ENCODE data around the gene NOS1AP. TPM values are rescaled to one million over a fixed set of nuclear protein-coding genes. Genes with fewer than 3 reads are reported as not detected.
"Not testable (repeated sequence)": the region's sequence is repeated elsewhere in the genome, so short reads cannot be mapped to it uniquely, and the experiment has no call there.

The NOS1AP gene
- total RNA-seq, 1 donor, result 0.18 TPM

DNA sequence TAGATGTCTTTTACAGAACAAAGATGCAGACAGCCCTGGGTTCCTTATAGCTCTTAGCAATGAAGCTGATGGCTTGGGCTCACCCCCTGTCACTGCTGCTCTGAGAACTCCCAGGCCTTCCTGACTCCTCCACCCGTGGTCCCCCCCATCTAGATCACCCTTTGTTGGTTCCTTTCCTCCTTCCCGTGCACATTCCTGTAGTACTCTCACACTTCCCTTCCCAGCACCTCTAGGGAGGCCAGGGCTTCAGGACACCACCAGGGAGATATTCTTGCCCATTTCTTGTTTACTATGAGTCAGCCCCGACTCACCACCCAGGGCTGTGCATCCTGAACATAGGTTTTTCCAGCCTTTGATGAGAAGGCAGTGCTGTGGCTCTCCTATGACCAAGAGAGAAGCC, 14.4 kb upstream of the NOS1AP start:
- H3K4me3 ChIP-seq (ENCODE audit: low read depth, low read length), result no peak overlapping the region
- TF ChIP-seq CTCF (IDR thresholded peaks at IDR 0.05; ENCODE audit: insufficient read depth, low read length), result no peak
- DNase-seq (ENCODE audit: low read depth), result peak; percentile 73

DNA sequence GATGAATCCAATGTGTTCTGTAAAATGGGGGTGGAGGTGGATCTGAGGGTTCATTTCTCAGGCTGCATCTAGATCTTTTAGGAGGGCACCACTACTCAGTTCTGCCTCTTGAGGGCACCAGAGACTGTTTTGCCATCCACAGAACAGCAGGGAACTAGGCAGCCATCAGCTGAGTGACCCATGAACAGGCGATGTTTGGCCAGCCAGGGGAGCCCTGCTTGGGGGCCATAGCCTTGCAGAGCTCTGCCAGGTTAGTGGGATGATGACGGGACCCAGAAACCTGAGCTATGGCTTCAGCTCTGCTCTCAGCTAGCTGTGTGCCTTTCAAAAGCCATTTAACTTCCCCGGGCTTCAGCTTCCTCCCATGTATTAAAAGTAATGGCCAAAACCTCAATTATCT, 13.4 kb upstream of the NOS1AP start:
- no peak overlapping the region for H3K4me3 ChIP-seq (ENCODE audit: low read depth, low read length)
- peak; percentile 74 for DNase-seq (ENCODE audit: low read depth)
- peak; percentile 96 for TF ChIP-seq CTCF (IDR thresholded peaks at IDR 0.05; ENCODE audit: insufficient read depth, low read length)

DNA sequence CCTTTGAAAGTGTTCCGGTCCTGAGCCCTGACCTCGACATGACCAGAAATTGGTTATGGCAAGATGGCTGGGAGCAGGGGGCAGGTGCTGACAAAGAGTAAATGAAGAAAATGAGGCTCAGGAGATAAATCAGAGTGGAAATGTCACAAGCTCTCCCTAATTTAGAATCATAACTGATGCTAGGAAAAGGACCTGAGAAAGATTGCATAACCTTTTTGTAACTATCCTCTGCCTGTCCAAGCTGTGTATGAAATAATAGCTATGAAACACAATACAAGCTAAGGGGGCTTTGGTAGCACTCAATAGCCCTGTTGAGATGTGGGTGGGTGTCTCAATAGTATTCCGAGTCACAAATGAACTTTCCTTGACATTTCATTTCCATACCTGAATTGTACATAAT, 12.9 kb upstream of the NOS1AP start:
- TF ChIP-seq CTCF (IDR thresholded peaks at IDR 0.05; ENCODE audit: insufficient read depth, low read length), result no peak
- H3K4me3 ChIP-seq (ENCODE audit: low read depth, low read length), result no peak overlapping the region
- no peak for DNase-seq (ENCODE audit: low read depth)

GRCh38 chr1:162059721-162060120, 9.8 kb upstream of the NOS1AP start:
- no peak overlapping the region for H3K4me3 ChIP-seq (ENCODE audit: low read depth, low read length)
- TF ChIP-seq CTCF (IDR thresholded peaks at IDR 0.05; ENCODE audit: insufficient read depth, low read length), result no peak
- DNase-seq (ENCODE audit: low read depth), result no peak

- no peak for TF ChIP-seq CTCF (IDR thresholded peaks at IDR 0.05; ENCODE audit: insufficient read depth, low read length)
- no peak overlapping the region for H3K4me3 ChIP-seq (ENCODE audit: low read depth, low read length)
- DNase-seq (ENCODE audit: low read depth), result no peak
Observed at GRCh38 chr1:162060314-162060713, 9.2 kb upstream of the NOS1AP start.

DNA sequence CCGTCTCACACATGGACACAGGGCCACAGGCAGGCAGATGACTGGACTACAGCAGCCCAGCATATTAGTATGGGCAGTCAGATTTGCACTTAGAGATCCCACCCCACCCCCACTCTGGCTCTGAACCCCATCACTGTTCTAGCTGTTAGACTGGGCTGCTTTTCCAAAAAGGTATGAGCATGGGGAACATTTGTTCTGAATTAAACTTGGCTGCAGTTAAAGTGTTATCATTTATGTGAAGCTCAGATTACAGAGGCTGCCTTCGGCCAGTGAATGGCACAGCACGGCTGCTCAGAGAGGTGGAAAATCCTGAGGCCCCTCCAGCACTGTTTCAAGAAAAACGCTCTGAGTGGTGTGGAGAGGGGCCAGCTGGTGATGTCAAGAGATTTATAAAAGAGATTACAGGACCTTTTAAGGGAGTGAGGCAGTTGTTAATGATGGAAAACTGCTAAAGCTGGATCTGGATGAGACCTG, 6.9 kb upstream of the NOS1AP start:
- DNase-seq (ENCODE audit: low read depth), result peak; percentile 81
- TF ChIP-seq CTCF (IDR thresholded peaks at IDR 0.05; ENCODE audit: insufficient read depth, low read length), result no peak
- no peak overlapping the region for H3K4me3 ChIP-seq (ENCODE audit: low read depth, low read length)

DNA sequence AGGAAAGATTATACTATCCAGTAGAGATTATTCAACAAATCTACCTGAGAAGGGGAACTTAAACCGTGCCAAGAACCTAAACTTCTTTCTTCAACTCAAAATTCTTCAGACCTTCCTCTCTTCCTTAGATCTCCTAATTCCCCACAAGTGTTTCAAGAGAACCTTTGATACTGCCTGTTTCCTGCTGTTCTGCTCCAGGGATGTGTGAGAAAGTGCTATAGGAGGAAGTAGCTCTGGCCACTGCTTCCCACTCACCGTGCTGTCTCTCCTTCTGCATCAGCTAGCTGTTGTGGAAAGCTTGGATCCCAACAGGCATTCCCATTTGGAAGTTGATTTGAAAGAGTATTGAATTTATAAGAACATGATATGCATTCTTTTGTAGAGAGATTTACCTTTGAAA, 4.5 kb upstream of the NOS1AP start:
- no peak for TF ChIP-seq CTCF (IDR thresholded peaks at IDR 0.05; ENCODE audit: insufficient read depth, low read length)
- H3K4me3 ChIP-seq (ENCODE audit: low read depth, low read length), result no peak overlapping the region
- DNase-seq (ENCODE audit: low read depth), result no peak

DNA sequence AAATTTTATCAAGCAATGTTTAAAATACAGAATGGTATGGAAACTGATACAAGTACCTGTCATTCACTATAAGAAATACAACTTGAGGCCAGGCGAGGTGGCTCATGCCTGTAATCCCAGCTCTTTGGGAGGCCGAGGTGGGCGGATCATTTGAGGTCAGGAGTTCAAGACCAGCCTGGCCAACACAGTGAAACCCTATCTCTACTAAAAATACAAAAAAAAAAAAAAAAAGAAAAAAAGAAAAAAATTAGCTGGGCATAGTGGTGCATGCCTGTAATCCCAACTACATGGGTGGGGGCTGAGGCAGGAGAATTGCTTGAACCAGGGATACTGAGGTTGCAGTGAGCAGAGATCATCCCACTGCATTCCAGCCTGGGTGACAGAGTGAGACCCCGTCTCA, 2.7 kb upstream of the NOS1AP start:
- not testable (repeated sequence) for H3K4me3 ChIP-seq (ENCODE audit: low read depth, low read length); DNase-seq (ENCODE audit: low read depth)

Data from fibroblast of the aortic adventitia (primary cell).